Body of pancreas (tissue), 4 donors: ENCODE data around the gene CTNNA2.

Source experiments
- POLR2A ChIP-seq, 3 donors: fragments of 450-650 bp; IDR thresholded peaks; one replicate each; pipeline ENCODE4 v1.6.1; 2016; ENCODE audit warnings: antibody characterized with exemption in 3 of 3, mild to moderate bottlenecking in 2 of 3
- TF ChIP-seq, protein P1 (sequence below), 7 experiments: fragments of 450-650 bp in 4 of 7; fragments of 200-600 bp in 3 of 7; sonication (generic) in 3 of 7; IDR thresholded peaks; one replicate each; pipeline ENCODE4 v1.5.1; 2016 to 2019; ENCODE audit warnings: antibody characterized with exemption in 7 of 7

DNA sequence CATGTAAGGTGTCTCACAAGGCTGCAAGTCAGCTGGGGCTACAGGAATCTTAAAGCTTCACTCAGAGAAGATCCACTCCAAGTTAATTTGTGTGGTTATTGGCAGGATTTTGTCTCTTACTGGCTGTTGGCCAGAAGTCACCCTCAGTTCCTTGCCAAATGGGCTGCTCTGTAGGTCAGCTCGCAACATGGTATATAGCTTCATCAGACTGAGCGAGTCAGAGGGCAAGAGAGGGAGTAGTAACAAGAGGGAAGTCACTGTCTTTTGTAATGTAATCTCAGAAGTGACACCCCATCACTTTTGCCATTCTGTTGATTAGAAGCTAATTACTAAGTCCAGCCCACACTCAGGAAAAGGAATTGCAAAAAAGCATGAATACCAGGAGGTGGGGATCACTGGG lies 672.2 kb downstream of the CTNNA2 start:
- no peak for TF ChIP-seq POLR2A (IDR thresholded peaks at IDR 0.05)
- TF ChIP-seq, protein P1, sequence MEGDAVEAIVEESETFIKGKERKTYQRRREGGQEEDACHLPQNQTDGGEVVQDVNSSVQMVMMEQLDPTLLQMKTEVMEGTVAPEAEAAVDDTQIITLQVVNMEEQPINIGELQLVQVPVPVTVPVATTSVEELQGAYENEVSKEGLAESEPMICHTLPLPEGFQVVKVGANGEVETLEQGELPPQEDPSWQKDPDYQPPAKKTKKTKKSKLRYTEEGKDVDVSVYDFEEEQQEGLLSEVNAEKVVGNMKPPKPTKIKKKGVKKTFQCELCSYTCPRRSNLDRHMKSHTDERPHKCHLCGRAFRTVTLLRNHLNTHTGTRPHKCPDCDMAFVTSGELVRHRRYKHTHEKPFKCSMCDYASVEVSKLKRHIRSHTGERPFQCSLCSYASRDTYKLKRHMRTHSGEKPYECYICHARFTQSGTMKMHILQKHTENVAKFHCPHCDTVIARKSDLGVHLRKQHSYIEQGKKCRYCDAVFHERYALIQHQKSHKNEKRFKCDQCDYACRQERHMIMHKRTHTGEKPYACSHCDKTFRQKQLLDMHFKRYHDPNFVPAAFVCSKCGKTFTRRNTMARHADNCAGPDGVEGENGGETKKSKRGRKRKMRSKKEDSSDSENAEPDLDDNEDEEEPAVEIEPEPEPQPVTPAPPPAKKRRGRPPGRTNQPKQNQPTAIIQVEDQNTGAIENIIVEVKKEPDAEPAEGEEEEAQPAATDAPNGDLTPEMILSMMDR (IDR thresholded peaks at IDR 0.05): no peak
